VCaP (cell line): Measurements from ENCODE around the gene CAPN9.

Experiments used
- H3K27ac ChIP-seq: fragments of 450-650 bp; 2 replicates; pipeline ENCODE4 v1.5.1; 2017
- CTCF ChIP-seq: fragments of 450-650 bp; conservative IDR thresholded peaks from 2 replicates; pipeline ENCODE4 v1.5.1; 2017; ENCODE audit warnings: mild to moderate bottlenecking, moderate library complexity

The CAPN9 gene

GRCh38 chr1:230833511-230833910, 86.3 kb downstream of the CAPN9 start:
- no peak for TF ChIP-seq CTCF
- no peak overlapping the region for H3K27ac ChIP-seq

GRCh38 chr1:230834292-230834691, 87.1 kb downstream of the CAPN9 start:
- TF ChIP-seq CTCF: no peak
- no peak overlapping the region for H3K27ac ChIP-seq

- no peak for TF ChIP-seq CTCF
- H3K27ac ChIP-seq: no peak overlapping the region
These were observed 89.2 kb downstream of the CAPN9 start for GRCh38 chr1:230836347-230836746.

- TF ChIP-seq CTCF: no peak
- H3K27ac ChIP-seq: no peak overlapping the region
These were observed 89.6 kb downstream of the CAPN9 start for GRCh38 chr1:230836793-230837192.

GRCh38 chr1:230839173-230839572, 92.0 kb downstream of the CAPN9 start:
- TF ChIP-seq CTCF: no peak
- no peak overlapping the region for H3K27ac ChIP-seq

- H3K27ac ChIP-seq: no peak overlapping the region
- no peak for TF ChIP-seq CTCF
These were observed 95.6 kb downstream of the CAPN9 start for GRCh38 chr1:230842801-230843200.

- no peak overlapping the region for H3K27ac ChIP-seq
- TF ChIP-seq CTCF: no peak
These were observed 96.5 kb downstream of the CAPN9 start for GRCh38 chr1:230843503-230844309.
